Measurements from ENCODE around the gene GCLM. TPM values are rescaled to one million over a fixed set of nuclear protein-coding genes. Genes with fewer than 3 reads are reported as not detected.

GCLM gene
- total and polyA plus RNA-seq, 9 of the 15 experiments (the other 6 are each of a cell fraction or from before 2014, with no cell fraction given) = 9.3 to 71.6 (median 24.5) TPM

GRCh38 chr1:93909146-93910050 is at the start of gene GCLM (continued):
- TF ChIP-seq AFF4 (CRISPR knock-in tag; IDR thresholded peaks at IDR 0.05) (peak; percentile 84; the same call in 1 of the 2 replicates), JUN (IDR thresholded peaks at IDR 0.05; ENCODE audit: borderline replicate concordance, low read depth, low read length) (peak; percentile 74; the same call in 1 of the 2 replicates), JUN (CRISPR knock-in tag; IDR thresholded peaks at IDR 0.05; ENCODE audit: borderline replicate concordance) (no peak), PHF8 (IDR thresholded peaks at IDR 0.05; ENCODE audit: borderline replicate concordance, low read length) (peak; percentile 72; the same call in 1 of the 2 replicates), EP400 (IDR thresholded peaks at IDR 0.05) (peak; percentile 54; the same call in 1 of the 2 replicates), DNMT1 (IDR thresholded peaks at IDR 0.05) (no peak), ZNF395 (CRISPR knock-in tag; IDR thresholded peaks at IDR 0.05) (0 out of 2 replicates have a peak, but pooled peaks have one; percentile 69), MTA2 (IDR thresholded peaks at IDR 0.05; ENCODE audit: low read depth) (no peak), ZNF41 (CRISPR knock-in tag; conservative IDR thresholded peaks at IDR 0.05) (no peak), ZNF316 (IDR thresholded peaks at IDR 0.05) (peak; percentile 100), PYGO2 (tag; IDR thresholded peaks at IDR 0.05) (no peak), HNRNPLL (IDR thresholded peaks at IDR 0.05; ENCODE audit: low read depth, low read length, poor library complexity, severe bottlenecking) (peak; percentile 87), ZNF3 (CRISPR knock-in tag; IDR thresholded peaks at IDR 0.05) (no peak), MECOM (CRISPR knock-in tag; IDR thresholded peaks at IDR 0.05) (no peak), POLR2AphosphoS5 (IDR thresholded peaks at IDR 0.05; ENCODE audit: control insufficient read depth, insufficient read depth, low read depth, low read length) (peak; percentile 80), SREBF2 (CRISPR knock-in tag; IDR thresholded peaks at IDR 0.05) (no peak), CBX8 (IDR thresholded peaks at IDR 0.05; ENCODE audit: borderline replicate concordance, extremely low read depth, low read depth, low read length, poor library complexity, severe bottlenecking) (no peak), TGIF2 (CRISPR knock-in tag; IDR thresholded peaks at IDR 0.05) (no peak), ZNF354B (CRISPR knock-in tag; IDR thresholded peaks at IDR 0.05) (no peak), ZBTB34 (CRISPR knock-in tag; IDR thresholded peaks at IDR 0.05) (no peak)

Data from K562 (cell line).